SKM-1 (cell line): ENCODE measurements around the gene CDYL.
"Not testable (repeated sequence)": the region's sequence is repeated elsewhere in the genome, so short reads cannot be mapped to it uniquely, and the experiment has no call there.

ENCODE experiments used
- DNase-seq: peaks from one replicate; lab custom pipeline; 2025; ENCODE audit not compliant: unreplicated experiment; lab: John Stamatoyannopoulos, UW

CDYL gene

GRCh38 chr6:4987432-4987831 lies 211.2 kb downstream of the CDYL start:
- DNase-seq, result no peak

- DNase-seq, result no peak
Observed at GRCh38 chr6:4994741-4995140, 218.5 kb downstream of the CDYL start.

- DNase-seq, result no peak
Observed at GRCh38 chr6:4997862-4998261, 221.7 kb downstream of the CDYL start.

- no peak for DNase-seq
Observed at GRCh38 chr6:4999586-4999985, 223.4 kb downstream of the CDYL start.

GRCh38 chr6:5003604-5004372 lies 227.6 kb downstream of the CDYL start, which contains the start of gene RPP40:
Gene RPP40 (minus strand): TSS chr6:5004037. CDS start chr6:5004002, 35 bp downstream.
- DNase-seq, result peak; percentile 94

GRCh38 chr6:5004373-5005037 lies 228.3 kb downstream of the CDYL start:
- no peak for DNase-seq

- DNase-seq, result not testable (repeated sequence)
Observed at GRCh38 chr6:5005038-5005433, 228.8 kb downstream of the CDYL start.
